ENCODE data around the gene NKX3-2. TPM values are rescaled to one million over a fixed set of nuclear protein-coding genes. Genes with fewer than 3 reads are reported as not detected.

Gene NKX3-2
- total and polyA plus RNA-seq, 9 of the 15 experiments (the other 6 are each of a cell fraction or from before 2014, with no cell fraction given), result 0.03 to 0.81 (median 0.27) TPM; not detected in 1

Other genes starting within 250 kb of the NKX3-2 start
- 11.1 and 11.7 TPM in 2 replicates for gene RAB28, start 60.2 kb downstream of the NKX3-2 start, total RNA-seq (2014; rRNA removed)
- 23.0 and 26.2 TPM in 2 replicates for gene RAB28, start 60.2 kb downstream of the NKX3-2 start, total RNA-seq (2014; rRNA removed; fragmentation: Illumina TruSeq; extraction: Trizol)
- gene RAB28, start 60.2 kb downstream of the NKX3-2 start, total RNA-seq (2015; rRNA removed; fragmentation: Illumina TruSeq; extraction: Trizol), result 24.1 and 30.0 TPM in 2 replicates
- 17.5 and 18.0 TPM in 2 replicates for gene RAB28, start 60.2 kb downstream of the NKX3-2 start, total RNA-seq (2021)
- gene RAB28, start 60.2 kb downstream of the NKX3-2 start, polyA plus RNA-seq (2011; rRNA removed), result 34.2 and 40.4 TPM in 2 replicates
- gene RAB28, start 60.2 kb downstream of the NKX3-2 start, polyA plus RNA-seq (2014; fragmentation: Illumina TruSeq; extraction: Trizol), result 23.2 and 25.5 TPM in 2 replicates
- 1 to 10 TPM; 6.7 to 9.5 TPM for gene RAB28, start 60.2 kb downstream of the NKX3-2 start, polyA plus RNA-seq (2014; fragmentation: Nextera tagmentation; extraction: Ambion mirVana)
- gene RAB28, start 60.2 kb downstream of the NKX3-2 start, polyA plus RNA-seq (2014; rRNA removed), result 24.3 and 27.2 TPM in 2 replicates
- gene BOD1L1, start 83.2 kb upstream of the NKX3-2 start, total RNA-seq (2014; rRNA removed), result 14.6 and 15.8 TPM in 2 replicates
- 22.0 and 25.3 TPM in 2 replicates for gene BOD1L1, start 83.2 kb upstream of the NKX3-2 start, total RNA-seq (2014; rRNA removed; fragmentation: Illumina TruSeq; extraction: Trizol)
- 23.2 and 23.9 TPM in 2 replicates for gene BOD1L1, start 83.2 kb upstream of the NKX3-2 start, total RNA-seq (2015; rRNA removed; fragmentation: Illumina TruSeq; extraction: Trizol)
- gene BOD1L1, start 83.2 kb upstream of the NKX3-2 start, total RNA-seq (2021), result 14.5 and 18.3 TPM in 2 replicates
- gene BOD1L1, start 83.2 kb upstream of the NKX3-2 start, polyA plus RNA-seq (2011; rRNA removed), result 13.3 and 15.5 TPM in 2 replicates
- 18.9 and 23.0 TPM in 2 replicates for gene BOD1L1, start 83.2 kb upstream of the NKX3-2 start, polyA plus RNA-seq (2014; fragmentation: Illumina TruSeq; extraction: Trizol)
- gene BOD1L1, start 83.2 kb upstream of the NKX3-2 start, polyA plus RNA-seq (2014; fragmentation: Nextera tagmentation; extraction: Ambion mirVana), result 1 to 10 TPM; 4.8 to 7.2 TPM
- 15.5 and 17.7 TPM in 2 replicates for gene BOD1L1, start 83.2 kb upstream of the NKX3-2 start, polyA plus RNA-seq (2014; rRNA removed)